ENCODE data around the gene POLN.

DNA sequence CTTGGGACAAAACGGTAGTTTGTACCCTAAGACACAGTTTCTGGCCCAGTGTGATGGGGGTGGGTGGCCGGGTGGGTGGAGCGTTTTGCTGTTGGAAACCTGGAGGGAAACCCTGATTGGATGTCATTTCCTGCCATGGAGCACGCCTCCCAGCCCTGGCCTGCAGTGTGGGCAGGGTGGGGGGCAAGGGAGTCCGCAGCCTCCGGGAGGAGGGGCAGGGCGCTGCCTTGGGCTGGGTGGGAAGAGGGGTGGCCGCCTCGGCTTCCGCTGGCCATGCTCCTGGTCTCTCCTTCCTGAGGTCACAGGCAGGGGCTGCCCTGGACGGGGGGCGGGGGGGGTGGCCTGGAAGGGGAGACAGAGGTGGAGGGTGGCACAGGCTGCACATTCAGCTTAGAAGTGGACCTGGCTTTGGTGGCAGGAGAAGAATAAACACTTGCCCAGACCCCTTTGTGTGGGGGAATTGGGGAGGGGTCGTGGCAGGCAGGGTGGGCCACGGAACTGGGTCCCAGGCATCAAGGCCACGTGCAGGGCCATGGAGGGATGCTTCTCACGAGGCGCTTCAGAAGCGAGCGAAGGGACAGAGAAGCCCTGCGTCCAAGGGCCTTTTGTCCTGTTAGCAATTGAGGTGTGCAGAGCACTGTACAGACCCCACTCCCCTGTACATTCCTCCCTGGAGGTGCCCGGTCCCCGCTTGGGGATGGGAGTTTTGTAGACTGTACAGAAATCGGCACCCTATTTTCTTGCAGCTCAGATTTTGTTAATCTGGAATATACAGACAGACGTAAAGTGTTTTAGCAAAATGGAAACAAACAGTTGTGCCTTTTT lies 176.6 kb downstream of the POLN start:
- TF ChIP-seq, protein P1, sequence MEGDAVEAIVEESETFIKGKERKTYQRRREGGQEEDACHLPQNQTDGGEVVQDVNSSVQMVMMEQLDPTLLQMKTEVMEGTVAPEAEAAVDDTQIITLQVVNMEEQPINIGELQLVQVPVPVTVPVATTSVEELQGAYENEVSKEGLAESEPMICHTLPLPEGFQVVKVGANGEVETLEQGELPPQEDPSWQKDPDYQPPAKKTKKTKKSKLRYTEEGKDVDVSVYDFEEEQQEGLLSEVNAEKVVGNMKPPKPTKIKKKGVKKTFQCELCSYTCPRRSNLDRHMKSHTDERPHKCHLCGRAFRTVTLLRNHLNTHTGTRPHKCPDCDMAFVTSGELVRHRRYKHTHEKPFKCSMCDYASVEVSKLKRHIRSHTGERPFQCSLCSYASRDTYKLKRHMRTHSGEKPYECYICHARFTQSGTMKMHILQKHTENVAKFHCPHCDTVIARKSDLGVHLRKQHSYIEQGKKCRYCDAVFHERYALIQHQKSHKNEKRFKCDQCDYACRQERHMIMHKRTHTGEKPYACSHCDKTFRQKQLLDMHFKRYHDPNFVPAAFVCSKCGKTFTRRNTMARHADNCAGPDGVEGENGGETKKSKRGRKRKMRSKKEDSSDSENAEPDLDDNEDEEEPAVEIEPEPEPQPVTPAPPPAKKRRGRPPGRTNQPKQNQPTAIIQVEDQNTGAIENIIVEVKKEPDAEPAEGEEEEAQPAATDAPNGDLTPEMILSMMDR (IDR thresholded peaks at IDR 0.05), result no peak
- TF ChIP-seq POLR2AphosphoS5 (IDR thresholded peaks at IDR 0.05) (no peak), POLR2A (IDR thresholded peaks at IDR 0.05) (no peak), EP300 (IDR thresholded peaks at IDR 0.05) (no peak)

Measured in stomach (tissue), 4 donors.